ES-I3 (cell line): ENCODE data around the gene AKAP11.

Source experiments
- H3K36me3 ChIP-seq: 2 replicates; pipeline ENCODE4 v1.6.1; 2013; ENCODE audit warnings: mild to moderate bottlenecking, low read length, control low read depth, moderate library complexity; ENCODE audit not compliant: insufficient read depth
- H3K4me1 ChIP-seq: 2 replicates; pipeline ENCODE4 v1.6.1; 2013; ENCODE audit warnings: mild to moderate bottlenecking, control low read depth, low read length; ENCODE audit not compliant: insufficient read depth
- H3K9ac ChIP-seq: 2 replicates; pipeline ENCODE4 v1.6.1; 2013; ENCODE audit warnings: low read depth, mild to moderate bottlenecking, low read length, moderate library complexity
- H3K9me3 ChIP-seq: 2 replicates; pipeline ENCODE4 v1.6.1; 2013; ENCODE audit warnings: mild to moderate bottlenecking, low read length, moderate library complexity; ENCODE audit not compliant: control insufficient read depth, insufficient read depth

AKAP11 gene

DNA sequence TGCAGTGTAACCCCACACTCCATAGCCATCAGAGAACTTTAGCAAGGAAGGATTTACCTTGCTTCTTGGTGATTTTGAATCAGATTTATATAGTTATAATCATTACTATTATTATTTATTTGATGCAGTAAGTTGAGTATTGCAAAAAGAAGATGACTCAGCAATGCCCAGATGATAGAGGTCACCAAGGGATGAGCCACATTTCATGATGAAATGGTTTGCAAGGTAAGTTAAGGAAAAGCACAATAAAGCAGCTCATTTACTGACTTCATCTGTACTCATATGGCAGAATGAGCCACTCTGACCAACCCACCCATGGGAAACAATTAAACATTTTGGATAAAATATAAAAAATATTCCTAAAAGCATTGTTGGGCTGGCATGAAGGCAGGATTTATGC is 59.1 kb downstream of the AKAP11 start:
- H3K4me1 ChIP-seq: no peaks in the 10 kb centered on the region; the same call in 1 of the 2 replicates
- H3K36me3 ChIP-seq: no peaks in the 10 kb centered on the region
- H3K9me3 ChIP-seq: no peaks in the 10 kb centered on the region
- H3K9ac ChIP-seq: no peak overlapping the region

DNA sequence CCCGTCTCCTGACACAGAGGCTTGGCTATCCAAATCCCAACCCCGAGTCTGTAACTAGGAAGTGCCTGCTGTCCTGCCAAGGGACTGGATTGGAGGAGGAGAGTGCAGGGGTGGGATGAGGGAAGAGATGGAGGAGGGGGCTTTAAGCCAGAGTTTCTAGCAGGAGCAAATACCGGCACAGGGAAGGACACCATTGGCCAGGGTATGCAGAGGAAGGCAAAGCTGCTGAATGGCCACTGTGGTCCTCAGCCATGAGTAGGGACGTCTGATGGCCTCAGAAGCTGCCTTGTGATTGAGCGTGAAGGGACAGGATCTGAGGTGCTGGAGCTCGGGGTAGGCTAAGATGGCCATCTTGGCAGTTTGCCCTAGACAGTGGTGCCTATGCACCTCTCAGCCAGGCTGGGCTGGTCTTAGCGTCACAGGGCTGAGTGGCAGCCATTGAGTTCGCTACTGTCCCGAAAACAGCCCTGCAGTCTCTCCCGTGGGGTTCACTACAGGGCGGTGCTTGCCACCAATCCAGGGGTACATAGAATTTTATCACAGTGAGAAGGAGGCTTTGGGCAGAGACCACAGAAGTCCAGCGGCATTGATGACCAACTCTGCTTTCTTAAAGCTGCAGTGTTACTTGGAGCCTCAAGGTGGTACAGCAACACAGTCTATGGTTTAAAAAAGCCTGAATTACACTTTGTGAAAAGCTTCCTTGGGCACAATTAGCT is 61.8 kb downstream of the AKAP11 start:
- no peak overlapping the region; the same call in 1 of the 2 replicates for H3K9ac ChIP-seq
- H3K9me3 ChIP-seq: no peaks in the 10 kb centered on the region
- no peaks in the 10 kb centered on the region; the same call in 1 of the 2 replicates for H3K4me1 ChIP-seq
- H3K36me3 ChIP-seq: no peaks in the 10 kb centered on the region

DNA sequence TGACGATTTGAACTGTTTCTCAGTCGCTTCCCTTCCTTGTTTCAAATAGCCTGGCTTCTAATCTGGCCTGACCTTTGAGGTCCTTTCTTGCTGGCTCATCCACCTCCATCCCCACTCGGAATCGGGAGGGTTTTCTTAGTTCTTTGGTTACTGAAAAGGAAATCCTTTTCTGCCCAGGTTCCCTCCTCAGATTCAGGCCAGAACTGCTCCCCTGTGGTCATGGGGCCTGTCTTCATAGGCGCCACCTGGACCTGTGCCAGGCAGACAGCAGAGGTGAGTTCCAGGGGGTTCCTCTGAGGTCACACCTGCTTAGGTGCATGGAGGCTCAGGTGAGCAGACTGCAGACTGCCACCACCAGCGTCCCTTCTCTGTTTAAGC is 62.4 kb downstream of the AKAP11 start:
- Histone ChIP-seq H3K9ac (no peak overlapping the region), H3K36me3 (no peaks in the 10 kb centered on the region), H3K9me3 (no peaks in the 10 kb centered on the region), H3K4me1 (no peaks in the 10 kb centered on the region; the same call in 1 of the 2 replicates)

DNA sequence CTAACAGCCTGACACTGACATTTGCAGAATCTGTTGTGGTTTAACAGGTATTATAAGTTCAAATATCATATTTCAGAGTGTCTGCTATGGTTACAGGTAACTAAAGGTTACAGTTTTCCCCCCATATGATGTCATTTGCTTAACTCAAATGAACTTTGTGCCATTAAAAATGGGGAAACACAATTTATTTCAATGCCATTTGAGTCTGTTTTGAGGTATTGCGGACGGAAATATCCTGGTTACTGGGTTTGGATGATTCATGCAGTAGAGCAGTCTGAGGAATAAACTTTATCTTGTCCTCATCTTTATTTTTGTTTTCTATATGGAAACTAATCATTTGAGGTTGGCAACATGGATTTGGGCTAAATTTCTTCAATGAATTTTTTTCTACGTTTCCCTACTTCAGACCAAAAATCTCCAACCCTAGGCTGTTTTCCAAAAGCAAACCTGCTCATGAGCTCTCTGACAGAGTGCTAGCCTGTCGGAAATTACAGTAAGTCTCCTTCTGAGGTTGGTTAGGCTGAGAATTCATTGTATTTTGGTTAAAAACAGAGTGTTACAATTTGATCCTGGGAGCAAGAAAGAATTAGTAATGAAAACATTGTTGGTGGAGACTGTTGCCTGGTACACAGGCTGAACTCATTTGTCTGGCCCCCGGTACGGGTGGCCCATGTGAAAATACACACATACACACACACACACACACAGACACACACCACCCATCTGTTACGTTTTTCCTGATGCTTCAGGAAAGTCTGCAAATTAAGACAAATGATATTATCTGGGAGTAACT is 66.1 kb downstream of the AKAP11 start:
- Histone ChIP-seq H3K36me3 (no peaks in the 10 kb centered on the region), H3K9ac (no peak overlapping the region), H3K4me1 (no peaks in the 10 kb centered on the region; the same call in 1 of the 2 replicates), H3K9me3 (no peaks in the 10 kb centered on the region)

DNA sequence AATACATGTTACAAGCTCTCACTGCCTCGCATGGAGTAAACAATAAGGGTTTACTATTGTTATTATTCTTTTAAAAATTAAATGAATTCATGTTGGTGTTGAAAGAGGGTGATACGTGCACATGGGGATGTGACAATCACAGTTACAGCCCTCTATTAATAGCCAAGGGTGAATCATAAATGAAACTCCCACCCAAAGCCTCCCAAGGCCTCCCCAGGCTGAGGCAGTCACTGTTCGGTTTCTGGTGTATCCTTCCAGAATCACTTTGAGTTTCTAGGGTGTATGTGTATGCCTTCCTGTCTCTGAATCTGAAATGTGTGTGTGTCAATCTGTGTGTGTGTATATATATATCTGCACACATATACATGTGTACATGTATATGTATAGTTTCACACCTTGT is 73.4 kb downstream of the AKAP11 start:
- Histone ChIP-seq H3K9me3 (no peaks in the 10 kb centered on the region), H3K4me1 (peaks cover 9% of the 10 kb centered on the region), H3K36me3 (no peaks in the 10 kb centered on the region), H3K9ac (no peak overlapping the region)

DNA sequence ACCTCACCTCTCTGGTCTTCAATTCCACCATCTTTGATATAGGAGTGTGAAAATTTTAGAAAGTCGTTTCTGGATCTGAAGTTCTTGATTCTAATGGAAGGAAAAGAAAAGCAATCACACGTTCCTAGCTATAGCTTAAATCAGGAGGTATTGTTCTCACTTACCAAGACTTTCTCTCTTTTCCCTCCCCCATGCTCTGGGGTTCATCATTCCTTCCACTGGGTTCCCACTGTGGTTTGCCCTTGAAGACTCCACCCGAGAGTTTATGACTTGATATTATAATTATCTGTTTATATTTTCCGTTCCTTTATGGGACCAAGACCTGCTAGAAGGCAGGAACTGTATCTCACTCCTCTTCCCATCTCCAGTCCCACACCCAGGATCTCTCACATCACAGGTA is 76.6 kb downstream of the AKAP11 start:
- H3K4me1 ChIP-seq: peaks cover 9% of the 10 kb centered on the region
- no peaks in the 10 kb centered on the region for H3K36me3 ChIP-seq
- H3K9ac ChIP-seq: no peak overlapping the region
- H3K9me3 ChIP-seq: no peaks in the 10 kb centered on the region

DNA sequence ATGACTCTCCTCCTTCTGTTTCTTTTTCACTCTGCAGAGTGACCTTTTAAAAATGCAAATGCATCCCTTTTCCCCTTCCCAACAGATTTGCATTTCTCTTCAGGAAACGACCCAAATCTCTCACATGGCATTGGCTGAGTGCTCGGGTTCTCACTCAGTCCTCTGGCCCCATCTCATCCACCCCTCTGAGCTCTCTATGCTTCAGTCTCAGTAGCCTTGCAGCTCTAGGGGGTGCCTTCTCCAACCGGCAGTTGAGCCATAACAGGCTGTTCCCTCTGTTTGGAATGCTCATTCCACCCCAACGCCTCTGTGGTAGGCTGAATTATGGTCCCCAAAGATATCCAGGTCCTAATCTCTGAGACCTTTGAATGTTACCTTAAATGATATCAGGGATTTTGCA is 78.2 kb downstream of the AKAP11 start:
- Histone ChIP-seq H3K4me1 (peaks cover 9% of the 10 kb centered on the region), H3K9me3 (no peaks in the 10 kb centered on the region), H3K9ac (no peak overlapping the region), H3K36me3 (no peaks in the 10 kb centered on the region)

DNA sequence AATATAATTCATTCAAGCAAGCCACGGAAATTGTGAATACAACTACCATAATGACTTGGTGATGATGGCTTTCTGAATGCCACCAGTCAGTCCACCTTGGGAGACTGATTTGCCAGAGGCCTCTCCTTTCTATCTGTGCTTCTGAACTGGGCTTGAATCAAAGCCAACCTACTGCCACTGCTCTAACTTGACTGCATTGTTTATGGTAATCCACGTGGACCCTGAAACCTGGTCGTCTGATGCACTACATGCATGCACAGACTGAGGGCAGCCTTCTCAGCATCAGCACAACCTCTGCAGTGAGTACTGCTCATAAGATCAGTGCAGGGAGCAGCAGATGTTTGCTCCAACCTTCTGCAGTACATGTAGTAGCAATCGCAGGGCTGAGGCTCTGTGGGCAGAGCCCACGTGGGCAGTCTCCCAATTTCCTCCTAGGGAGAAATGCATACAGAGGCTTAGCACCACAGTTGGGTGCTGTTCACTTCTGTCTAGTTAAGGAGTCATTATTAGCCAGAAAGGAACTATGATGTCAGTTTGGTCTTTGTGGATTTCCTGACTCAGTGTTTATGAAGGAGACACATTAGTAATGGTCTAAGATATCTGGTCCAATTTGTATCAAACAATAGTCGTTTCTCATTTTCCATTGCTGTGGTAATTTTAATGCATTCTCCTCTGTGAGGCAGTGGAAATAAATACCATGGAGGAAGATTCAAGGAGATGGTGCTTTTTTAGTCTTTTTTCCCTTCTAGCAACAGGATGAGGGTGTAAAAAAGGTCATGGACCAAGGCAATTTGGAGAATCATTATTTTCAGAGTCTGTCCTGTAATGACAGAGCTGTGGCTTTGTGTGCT is 82.5 kb downstream of the AKAP11 start:
- Histone ChIP-seq H3K9ac (no peak overlapping the region), H3K36me3 (no peaks in the 10 kb centered on the region), H3K4me1 (peaks cover 9% of the 10 kb centered on the region), H3K9me3 (no peaks in the 10 kb centered on the region)

DNA sequence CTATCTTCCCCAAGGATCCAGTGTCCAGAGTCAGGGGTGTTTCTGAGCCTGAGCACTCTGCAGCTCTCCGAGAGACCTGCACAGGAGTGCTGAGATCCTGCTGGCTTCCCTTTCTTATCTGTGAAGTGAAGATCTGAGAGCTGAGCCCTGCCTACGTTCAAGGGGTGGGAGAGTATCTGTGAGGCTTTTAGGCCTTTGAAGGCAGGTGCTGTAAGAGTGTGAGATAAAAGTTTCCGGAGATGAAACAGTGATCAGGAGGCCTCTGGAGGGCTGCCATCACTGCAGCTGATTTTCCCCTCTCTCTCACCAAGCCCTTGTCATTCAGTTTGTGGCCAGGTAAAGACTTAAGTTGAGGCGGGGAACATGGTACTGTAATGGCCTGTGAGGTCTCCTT is 83.1 kb downstream of the AKAP11 start:
- no peaks in the 10 kb centered on the region for H3K9me3 ChIP-seq
- H3K9ac ChIP-seq: no peak overlapping the region
- H3K36me3 ChIP-seq: no peaks in the 10 kb centered on the region
- peaks cover 3% of the 10 kb centered on the region; the same call in 1 of the 2 replicates for H3K4me1 ChIP-seq

DNA sequence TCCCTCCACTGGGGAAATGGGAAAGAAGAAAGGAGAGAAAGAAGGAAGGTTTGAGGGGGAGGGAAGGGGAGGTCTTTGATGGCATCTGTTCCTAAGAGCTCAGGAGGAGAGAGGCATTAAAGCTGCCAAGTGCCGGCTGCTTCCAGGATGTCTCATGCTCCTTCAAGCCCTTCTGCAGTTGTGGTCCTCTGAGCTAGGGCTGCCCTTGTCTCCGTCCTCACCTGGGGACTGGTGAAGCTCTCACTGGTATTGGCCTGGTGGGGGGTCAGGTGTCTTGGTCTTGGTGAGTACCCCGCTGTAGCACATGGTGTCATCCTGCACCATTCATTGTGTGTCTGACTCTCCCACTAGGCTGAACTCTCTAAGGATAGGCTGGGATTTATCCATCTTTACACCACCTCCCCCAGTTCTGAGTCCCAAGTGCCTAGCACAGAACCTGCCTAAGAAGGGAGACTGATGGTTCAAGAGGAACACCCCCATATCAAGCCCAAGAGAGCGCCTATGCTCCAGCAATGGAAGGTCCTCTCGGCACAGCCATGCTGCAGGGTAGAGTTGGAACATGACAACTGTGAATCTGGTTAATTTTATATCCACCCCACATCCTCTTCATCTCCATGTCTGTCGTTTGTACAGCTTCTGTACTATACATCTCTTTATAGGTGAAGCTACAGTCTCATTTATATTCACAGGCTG is 83.7 kb downstream of the AKAP11 start:
- no peaks in the 10 kb centered on the region for H3K36me3 ChIP-seq
- H3K9ac ChIP-seq: no peak overlapping the region
- H3K4me1 ChIP-seq: no peaks in the 10 kb centered on the region
- no peaks in the 10 kb centered on the region for H3K9me3 ChIP-seq

DNA sequence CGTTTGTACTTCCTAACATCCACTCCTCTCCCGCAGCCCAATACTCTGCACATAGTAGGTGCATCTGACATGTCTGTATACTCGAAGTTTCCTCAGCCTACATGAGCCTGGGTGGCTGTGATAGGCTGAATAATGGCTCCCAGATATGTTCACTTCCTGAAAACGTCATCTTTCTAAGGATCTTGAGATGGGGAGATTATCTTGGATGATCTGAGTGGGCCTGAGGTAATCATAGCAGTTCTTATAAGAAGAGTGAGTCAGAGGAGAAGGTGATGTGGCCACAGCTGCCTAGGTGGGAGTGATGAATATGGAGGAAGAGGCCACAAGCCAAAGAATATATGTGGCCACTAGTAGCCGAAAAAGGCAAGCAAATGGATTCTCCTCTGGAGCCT is 84.2 kb downstream of the AKAP11 start:
- no peaks in the 10 kb centered on the region for H3K36me3 ChIP-seq

DNA sequence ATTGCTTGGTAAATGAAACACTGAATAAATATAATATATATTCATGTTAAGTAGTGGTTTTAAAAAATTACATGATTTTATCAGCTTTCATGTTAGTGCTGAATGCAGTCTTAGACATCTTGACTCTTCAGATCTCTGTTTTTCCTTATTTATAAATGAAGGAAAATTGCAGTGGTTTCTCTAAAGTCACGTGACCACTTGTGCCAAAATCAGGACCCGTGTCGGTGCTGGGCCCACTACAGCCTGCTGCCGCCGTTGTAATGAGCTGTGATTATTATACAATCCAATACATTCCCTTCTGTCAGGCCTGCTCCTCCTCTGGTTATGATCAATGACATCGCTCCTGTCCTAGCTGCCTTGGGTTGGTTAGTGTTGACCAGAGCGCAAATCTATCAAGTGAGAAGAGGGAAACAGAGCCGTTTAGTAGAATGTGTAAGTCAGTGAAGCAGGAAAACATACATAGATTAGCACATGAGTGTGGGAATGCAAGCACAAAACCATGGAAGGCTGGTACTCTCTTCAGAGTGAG is 88.2 kb downstream of the AKAP11 start:
- Histone ChIP-seq H3K9me3 (no peaks in the 10 kb centered on the region), H3K9ac (no peak overlapping the region), H3K4me1 (peaks cover 11% of the 10 kb centered on the region), H3K36me3 (no peaks in the 10 kb centered on the region)

More for the DNA sequence above, 84.2 kb downstream of the AKAP11 start:
- Histone ChIP-seq H3K9ac (no peak overlapping the region), H3K4me1 (no peaks in the 10 kb centered on the region), H3K9me3 (no peaks in the 10 kb centered on the region)

DNA sequence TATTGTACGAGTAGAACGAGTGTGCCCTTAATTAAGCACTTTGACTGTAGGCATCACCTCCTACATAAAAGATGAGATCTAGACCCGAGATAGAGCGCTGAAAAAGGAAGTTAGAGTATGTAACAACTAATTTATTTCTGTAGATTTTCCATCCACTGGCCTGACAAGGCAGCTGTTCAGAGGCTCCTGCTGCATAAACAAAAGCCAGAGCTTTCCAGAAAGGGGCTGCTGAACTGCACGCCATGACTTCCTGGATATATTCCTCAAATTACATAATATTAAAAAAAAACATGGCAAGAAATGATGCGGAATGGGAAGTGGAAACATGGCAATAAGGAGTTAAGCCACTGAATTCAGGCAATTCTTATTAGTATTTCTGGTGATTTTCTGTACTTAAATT is 89.7 kb downstream of the AKAP11 start:
- Histone ChIP-seq H3K4me1 (peaks cover 11% of the 10 kb centered on the region), H3K9ac (no peak overlapping the region), H3K9me3 (no peaks in the 10 kb centered on the region)

More for the DNA sequence above, 89.7 kb downstream of the AKAP11 start:
- H3K36me3 ChIP-seq: no peaks in the 10 kb centered on the region
